ENCODE data around the gene MARS1.

Gene MARS1

DNA sequence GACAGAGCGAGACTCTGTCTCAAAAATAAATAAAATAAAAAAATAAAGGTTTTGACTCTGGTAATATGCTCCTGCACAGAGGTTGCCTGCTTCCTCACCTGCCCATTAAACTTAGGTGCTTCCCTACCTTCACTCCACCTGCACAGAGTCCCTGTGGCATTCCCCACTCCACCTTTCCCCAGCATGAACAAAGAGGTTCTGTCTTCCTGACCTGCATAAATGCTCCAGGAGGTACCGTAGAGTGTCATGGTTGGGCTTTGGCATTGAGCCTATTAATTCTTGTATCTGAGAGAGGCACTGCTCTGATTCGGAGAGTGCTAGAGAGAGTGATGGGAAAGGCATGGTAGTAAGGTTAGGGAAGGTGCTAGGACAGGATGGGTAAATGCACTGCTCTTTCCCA lies 14.5 kb upstream of the MARS1 start:
- no peak for FAIRE-seq

DNA sequence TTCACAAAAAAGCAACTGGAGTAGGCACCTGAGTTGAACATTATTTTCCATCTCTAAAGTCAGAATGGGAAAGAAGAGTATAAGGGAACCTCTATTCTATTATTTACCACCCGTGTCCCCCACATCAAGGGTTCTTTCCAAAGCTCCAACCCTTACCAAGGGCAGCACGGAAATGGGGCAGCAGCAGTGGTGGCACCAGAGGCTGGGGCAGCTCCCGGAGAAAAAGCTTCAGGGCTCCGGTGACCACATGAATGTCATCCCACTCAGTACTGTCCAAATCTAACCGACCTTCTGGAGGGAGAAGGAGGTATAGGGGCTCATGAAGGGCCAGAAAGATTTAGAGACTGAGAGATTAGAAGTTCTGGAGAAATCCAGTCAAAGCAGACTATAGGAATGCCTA lies 14.0 kb upstream of the MARS1 start:
- no peak for FAIRE-seq

DNA sequence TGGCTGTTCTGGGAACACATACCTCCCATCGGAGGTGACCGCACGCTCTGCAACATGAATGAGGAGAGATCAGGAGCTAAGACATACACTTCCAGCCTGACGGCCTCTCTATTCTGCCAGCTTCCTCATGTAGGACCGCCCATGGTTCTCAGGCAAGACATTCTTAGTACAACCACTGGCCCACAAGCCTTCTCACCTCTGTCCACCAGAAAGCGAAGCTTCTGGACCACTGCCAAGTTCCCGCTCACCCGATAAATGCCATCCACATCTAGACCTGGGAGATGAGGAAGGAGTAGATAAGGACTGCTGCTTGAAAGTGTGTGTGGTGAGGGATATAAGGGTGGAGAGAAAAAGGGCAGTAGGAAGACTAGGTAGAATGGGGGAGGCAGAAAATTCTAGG lies 13.4 kb upstream of the MARS1 start:
- FAIRE-seq: no peak

DNA sequence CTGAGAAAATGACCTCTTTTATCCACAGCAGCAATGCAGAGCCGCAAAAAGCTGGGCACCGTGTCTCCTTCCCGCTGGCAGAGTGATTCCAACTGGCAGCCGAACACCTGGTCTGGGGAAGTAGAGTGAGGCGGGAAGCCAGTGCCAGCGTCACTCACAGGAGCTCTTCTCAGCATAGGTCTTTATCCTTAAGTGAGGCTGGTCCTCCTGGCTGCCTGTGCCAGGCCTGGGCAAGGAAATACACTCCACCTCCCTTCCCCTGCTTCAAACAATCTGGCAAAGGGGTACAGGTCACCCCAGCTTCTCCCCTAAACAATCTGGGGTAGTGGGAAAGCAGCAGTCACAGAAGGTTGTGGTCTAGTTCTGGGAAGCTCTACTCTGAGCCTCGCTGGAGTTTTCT lies 13.0 kb upstream of the MARS1 start:
- FAIRE-seq: no peak

DNA sequence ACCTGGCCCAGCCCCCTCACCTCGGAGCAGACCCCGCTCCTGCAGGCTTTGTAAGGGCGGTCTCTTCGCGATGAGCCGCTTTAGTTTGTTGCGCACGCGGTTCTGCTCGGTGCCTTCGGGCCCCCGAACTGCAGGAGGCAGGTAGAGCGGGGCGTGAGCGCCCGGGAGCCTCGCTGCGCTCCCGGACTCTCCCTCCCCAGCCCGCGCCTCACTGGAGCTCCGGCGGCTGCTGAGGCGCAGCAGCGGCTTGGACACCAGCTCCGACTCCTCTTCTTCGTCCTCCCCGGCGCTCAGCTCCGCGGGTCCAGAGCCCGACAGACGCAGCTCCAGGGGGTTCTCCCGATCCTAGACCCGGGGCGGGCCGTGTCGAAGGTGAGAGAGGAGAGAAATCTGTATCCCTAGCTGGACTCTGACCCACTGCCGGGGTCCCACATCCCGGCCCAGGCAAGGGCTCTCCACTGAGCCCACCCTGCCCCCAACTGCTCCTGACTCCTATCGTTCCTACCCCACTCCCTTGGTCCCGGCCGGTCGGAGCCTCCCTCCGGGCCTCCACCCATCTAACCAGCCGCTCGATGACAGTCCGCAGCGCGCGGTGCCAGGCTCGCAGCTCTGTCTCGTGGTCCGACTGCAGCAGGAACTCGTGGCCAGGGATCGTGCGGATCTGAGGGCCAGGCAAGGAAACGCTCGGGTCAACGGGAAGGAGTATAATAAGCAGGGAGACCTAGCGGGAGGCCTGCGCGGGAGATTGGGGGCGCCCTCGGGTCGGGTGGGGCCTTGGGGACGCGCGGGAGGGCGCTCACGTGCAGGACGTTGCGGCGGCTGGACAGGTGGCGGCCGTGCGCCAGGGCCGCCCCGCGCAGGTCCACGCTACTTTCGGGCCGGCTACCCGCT lies 12.4 kb upstream of the MARS1 start:
- no peak for FAIRE-seq

DNA sequence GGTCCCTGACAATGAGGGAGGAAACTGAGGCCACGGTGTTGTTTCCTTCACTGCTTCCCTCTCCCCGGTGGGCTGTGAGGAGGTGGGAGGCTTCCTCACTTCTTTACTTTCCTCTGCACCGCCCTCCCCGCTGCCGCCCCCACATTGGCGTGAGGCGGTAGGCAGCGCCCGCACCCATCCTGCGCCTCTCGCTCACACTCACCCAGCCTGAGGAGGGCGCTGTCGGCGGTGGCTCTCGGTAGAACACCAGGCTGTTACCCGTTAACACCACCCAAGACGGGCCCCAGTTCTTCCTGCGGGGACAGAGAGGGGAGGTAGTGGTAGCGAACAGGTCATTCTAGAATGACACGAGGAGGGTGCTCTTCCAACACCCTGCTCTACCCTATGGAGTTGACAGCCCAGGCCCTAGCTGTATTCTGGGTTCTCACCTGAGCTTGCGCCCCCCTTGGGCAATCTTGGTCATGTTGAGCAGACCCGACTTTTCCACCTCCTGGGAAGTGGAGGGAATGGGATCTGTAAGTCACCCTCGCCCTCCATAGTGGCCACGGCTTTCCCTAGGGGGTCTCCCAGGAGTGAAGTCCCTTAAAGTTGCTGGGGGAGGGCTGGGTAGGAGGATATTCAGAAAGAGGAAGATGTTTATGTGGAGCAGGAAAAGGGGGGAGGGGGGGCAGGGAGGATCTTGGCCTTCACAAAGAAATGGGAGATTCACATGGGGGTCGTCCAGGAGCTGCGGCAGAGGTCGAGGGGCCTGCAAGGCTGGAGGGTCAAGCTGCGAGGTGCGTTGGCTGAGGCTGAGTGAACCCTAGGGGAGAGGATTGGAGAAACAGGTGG lies 11.5 kb upstream of the MARS1 start:
- no peak for FAIRE-seq

DNA sequence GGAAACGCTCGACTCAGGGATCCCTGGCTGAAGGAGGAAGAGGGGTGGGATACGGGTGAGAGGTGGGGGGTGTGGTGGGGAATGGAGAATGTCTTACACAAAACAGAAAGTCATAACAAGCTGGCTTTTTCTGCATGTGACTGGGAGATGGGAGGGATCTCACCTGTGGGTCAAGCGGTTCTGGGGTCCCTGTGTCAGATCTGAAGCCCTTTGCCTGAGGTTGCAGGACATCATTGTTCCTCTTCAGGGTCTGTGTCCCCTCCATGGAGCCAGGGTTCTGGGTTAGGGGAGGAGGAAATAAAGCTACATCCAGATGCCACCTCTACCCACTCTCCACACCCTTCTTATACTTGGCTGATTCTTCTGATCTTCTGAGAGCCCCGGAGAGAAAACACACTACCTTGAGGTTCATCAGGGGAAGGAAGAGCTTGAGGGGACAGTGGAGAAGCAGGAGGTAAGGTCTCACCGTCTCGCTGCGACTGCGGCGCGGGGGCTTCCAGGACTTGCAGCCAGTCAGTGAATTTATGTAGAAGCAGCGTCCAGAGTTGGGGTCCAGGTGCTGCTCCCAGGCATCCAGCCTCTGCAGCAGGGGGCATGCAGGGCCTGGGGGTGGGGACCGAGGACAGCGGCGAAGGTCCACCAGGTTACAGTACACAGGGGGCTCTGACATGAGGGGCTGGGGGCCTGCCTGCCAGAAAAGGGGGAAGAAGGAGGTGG lies 10.7 kb upstream of the MARS1 start:
- no peak for FAIRE-seq

DNA sequence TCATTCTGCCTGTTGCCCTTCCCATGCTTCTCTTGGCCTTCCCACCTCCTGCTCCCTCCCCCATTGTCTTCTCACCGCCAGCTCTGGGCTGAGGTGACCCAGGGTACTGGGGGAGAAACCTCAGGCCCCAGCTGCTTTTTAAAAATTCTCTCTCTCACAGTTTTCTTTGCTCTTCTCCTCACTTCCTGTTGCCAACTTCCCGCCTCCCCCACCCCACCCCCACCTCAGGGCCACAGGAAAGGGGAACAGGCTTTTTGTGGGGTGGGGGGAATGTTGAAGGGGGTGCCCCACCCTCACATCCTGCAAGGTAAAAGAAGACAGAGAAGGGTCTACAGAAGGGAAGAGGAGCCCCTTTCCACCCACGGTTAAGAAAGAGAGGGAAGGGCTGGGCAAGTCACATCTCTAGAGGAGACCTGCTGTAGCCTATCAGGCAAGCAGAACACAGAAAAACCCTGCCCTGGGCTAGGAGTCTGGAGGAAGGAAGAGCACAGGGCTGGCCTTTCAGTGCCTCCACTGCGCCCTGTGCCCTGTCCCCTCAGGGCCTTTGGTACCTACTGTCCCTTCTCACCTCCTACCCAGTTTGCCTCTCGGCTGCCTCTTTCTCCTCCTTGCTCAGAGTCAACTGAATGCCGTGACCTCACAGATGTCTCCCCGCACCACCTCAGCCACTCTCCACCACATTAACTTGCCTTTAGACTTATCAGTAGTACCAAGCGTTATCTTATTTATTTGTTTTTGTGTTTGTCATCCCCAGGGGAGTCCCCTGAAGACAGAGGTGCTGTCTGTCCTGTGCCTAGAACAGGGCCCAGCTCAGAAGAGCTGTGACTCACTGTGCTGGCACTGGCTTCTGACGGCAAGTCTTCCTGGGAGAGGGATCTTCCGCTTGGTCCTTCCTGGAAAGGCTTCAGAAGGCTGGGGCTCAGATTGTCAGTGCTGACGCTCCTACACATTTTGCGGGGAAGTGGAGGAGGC lies 9.9 kb upstream of the MARS1 start:
- FAIRE-seq: no peak

DNA sequence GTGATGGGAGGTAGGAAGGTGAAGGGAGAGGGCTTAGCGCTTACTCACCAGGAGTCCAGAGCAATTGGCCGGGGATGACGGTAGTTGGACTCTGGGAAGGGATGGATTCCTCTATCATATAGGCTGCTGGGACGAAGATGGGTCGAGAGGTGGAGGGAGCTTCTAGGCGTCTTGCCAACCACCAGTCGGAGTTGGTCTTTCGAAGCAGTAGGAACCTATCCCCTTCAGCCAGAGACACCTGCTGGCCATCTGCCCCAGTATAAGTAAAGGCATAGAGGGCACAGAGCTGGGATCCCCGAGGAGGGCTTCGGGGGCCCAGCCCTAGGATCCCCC lies 8.9 kb upstream of the MARS1 start:
- no peak for FAIRE-seq

DNA sequence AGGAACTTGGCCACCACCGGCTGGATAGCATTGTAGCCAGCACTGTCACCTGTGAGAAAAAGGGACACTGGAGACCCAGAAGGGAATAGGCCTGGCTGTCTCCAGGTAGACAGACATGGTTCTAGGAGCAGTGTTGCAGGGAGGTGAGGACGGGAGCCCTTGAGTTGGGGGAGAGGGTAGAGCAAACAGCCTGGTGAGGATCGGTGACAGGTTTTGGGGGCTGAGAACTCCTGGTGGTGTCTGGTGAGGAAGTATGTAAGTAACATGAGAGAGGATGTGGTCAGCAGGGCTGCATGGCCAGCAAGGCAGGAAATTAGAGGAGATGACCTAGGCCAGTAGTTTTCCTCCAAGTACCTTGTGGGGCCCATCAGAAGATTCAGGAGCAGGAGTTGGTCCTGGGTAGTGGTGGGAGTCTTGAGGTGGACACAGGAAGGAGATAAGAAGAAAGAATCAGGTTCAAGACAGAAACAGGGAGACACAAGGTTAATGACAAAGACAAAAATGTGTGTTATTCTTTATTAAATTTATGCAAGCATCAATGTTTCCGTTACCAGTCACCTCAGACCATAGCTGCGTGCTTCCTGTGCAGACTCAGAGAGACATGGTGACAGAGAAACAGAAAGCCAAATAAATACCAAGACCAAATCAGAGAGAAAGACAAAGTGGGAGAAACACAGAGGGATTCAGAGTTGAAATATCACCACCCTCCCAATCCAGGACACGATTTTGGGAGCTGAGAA lies 8.3 kb upstream of the MARS1 start, which contains the start of gene ARHGAP9:
ARHGAP9 (minus strand) TSS at position 491 of the 740 bp plus-strand sequence; CDS start at position 31, 460 bp downstream.
- no peak for FAIRE-seq

DNA sequence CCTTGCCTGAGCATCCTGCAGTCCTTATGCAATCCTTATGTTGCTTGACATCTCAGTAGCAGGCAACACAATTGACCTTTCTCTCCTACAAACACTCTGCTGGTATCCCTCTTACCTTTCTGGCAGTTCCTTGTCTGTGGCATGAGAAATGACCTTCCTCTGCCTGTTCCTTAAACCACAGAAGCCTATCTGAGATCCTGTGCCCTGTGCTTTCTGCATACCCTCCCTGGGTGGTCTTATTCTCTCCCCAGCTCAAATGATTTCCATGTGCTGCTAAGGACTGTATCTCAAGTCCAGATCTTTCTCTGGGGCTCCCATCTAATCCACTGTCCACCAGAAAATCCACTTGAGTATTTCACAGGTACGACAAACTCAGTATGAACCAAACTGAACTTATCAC lies 6.2 kb upstream of the MARS1 start:
- FAIRE-seq: no peak

DNA sequence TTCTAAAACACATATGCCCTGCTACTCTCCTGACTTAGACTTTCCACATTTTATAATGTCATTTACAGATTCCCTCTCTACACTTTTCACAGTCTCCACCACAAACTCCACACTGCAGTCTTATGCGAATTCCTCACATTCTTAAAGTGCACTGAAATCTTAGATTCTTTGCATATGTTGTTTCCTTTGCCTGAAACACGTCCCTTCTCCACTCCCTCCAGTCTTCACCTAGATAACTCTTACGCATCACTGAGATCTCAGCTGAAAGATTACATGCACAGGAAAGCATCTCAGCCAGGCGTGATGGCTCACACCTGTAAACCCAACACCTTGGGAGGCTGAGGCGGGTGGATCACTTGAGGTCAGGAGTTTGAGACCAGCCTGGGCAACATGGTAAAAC lies 4.4 kb upstream of the MARS1 start:
- FAIRE-seq: no peak

DNA sequence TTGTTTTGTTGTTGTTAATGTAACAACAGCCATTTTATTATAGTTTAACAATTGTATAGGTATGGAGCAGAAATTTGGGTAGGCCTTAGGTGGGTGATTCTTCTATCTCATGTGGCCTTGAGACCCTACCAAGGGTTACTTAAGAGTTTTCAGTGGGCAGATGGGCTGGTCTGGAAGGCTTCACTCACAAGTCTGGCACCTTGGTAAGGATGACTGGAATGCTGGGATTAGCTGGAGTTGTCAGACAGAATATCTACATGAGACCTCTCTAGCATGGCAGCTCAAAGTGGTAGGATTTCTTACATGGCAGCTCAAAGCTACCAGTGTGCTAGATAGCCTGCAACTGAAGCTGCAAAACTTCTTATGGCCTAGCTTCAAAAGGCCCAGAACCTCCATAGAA lies 2.2 kb upstream of the MARS1 start:
- no peak for FAIRE-seq

DNA sequence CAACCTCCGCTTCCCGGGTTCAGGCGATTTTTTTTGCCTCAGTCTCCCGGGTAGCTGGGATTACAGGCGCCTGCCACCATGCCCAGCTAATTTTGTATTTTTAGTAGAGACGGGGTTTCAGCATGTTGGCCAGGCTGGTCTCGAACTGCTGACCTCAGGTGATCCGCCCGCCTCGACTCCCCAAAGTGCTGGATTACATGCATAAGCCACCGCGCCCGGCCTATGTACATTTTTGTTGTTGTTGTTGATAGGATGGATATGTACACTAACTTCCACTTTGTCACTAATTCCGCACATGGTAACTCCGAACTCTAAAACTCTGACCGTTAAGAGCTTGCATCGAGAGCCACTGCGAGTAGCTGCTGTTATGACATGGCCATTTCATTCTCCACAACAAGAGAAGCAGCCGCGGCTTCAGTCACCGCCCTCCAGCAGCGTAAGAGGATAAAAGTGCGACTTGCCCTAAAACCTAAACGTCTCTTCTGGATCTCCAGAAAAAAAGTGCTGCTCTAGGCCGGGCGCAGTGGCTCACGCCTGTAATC lies 742 bp upstream of the MARS1 start:
- no peak for FAIRE-seq

DNA sequence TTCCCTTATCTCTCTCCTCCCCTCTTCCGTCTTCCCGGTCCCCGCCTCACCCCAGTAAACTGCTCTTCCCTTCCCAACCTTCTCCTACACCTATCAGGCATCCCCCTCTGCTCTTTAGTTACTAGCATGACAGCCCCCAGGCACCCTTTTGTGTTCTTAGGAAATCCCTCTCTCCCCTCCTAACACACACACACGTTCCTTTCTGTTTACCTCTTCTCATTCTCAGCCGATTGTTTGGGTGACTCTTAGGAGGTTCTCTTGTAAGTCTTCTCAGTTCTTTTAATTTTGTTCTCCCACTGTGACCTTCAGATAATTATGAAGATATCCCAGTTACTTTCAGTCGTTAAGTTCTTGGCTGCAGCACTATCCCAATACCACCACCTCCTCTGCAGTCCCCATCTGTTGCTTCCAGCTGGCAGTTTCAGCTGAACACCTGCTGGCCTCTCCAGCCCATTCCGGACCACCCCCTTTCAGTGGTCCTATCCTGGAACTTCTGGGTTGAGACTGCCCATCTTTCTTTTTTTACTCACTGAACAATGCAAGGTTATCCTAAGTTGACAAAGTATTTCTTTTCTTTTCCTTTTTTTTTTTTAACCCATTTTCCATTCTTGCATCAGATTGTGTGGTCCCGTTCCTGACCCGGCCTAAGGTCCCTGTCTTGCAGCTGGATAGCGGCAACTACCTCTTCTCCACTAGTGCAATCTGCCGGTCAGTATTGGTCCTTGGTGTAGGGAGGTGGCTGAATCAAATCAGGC lies 711 bp downstream of the MARS1 start:
- no peak for FAIRE-seq

DNA sequence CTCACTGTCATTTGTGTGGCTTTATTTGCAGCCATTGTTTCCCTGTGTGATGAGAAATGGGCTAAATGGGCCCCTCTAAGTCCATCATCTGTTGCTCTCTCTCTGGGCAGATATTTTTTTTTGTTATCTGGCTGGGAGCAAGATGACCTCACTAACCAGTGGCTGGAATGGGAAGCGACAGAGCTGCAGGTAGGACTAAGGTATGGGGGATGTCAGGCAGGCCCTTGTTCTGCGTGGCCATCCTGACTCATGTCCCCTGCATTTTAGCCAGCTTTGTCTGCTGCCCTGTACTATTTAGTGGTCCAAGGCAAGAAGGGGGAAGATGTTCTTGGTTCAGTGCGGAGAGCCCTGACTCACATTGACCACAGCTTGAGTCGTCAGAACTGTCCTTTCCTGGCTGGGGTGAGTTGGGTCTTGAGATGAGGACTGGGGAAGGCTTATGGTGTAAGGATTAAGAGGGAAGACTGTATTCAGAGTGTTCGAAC lies 1.3 kb downstream of the MARS1 start:
- FAIRE-seq: no peak

DNA sequence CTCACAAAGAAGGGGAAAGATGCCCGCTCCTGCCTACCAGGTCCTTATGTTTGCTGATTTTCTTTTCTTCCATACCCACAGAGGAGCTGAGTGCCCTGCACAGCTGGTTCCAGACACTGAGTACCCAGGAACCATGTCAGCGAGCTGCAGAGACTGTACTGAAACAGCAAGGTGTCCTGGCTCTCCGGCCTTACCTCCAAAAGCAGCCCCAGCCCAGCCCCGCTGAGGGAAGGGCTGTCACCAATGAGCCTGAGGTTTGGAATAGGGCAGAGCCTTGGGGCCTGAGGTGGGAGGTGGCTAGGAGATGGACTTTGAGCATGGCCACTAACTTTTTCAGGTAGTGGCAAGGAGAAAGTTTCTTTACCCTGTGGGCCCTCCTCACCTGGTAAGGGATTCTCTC lies 2.3 kb downstream of the MARS1 start:
- no peak for FAIRE-seq

DNA sequence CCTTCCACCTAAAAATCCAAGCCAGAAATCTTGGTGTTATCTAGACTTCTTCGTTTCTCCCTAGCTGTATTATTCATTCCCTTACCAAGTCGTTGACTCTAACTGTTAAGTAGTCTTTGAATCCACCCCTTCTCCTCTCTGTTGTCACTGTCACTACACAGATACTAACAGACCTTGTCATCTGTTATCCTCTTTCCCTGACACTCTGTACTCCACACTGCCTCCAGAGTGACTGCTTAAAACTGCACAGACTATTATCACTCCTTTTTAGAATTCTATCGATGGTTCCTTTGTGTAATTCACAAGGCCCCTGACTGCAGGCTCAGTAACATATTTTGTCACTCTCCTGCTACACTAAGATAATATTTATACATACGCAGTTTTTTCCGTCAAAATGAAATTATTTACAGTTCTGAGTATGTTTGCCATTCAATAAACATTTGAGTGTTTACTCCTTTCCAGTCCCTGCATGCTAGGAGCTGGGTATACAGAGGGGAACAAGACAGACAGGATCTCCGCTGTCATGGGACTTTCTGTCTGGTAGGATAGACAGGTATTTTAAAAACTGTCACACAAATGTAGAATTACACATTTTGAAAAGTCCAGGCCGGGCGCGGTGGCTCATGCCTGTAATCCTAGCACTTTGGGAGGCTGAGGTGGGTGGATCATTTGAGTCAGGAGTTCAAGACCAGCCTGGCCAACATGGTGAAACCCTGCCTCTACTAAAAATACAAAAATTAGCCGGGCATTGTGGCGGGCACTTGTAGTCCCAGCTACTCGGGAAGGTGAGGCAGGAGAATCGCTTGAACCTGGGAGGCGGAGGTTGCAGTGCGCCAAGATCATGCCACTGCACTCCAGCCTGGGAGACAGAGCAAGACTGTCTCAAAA lies 3.8 kb downstream of the MARS1 start:
- no peak for FAIRE-seq

Measured in colon (tissue), 2 donors.